Measurements from ENCODE around the gene MTA3.
A peak's percentile ranks its signal among the peaks of the same experiment; 100 is the strongest.

Gene MTA3

GRCh38 chr2:42786561-42787345, 218.3 kb downstream of the MTA3 start:
- DNase-seq (ENCODE audit: low read depth in 2 of 2): no peak

GRCh38 chr2:42787424-42787787, 219.0 kb downstream of the MTA3 start:
- no peak for DNase-seq (ENCODE audit: low read depth in 2 of 2)

GRCh38 chr2:42787788-42788477, 219.5 kb downstream of the MTA3 start:
- no peak for DNase-seq (ENCODE audit: low read depth in 2 of 2)

- DNase-seq (ENCODE audit: low read depth in 2 of 2): no peak
These were observed 220.0 kb downstream of the MTA3 start for GRCh38 chr2:42788478-42788793.

GRCh38 chr2:42788882-42789281, 220.4 kb downstream of the MTA3 start:
- no peak for DNase-seq (ENCODE audit: low read depth in 2 of 2)

GRCh38 chr2:42789751-42790150, 221.3 kb downstream of the MTA3 start:
- no peak for DNase-seq (ENCODE audit: low read depth in 2 of 2)

- DNase-seq (ENCODE audit: low read depth in 2 of 2): no peak
These were observed 223.2 kb downstream of the MTA3 start for GRCh38 chr2:42791606-42792005.

GRCh38 chr2:42792087-42792582, 223.7 kb downstream of the MTA3 start:
- DNase-seq (ENCODE audit: low read depth in 2 of 2): peak in 1 of 2 donors; percentile 16

- no peak for DNase-seq (ENCODE audit: low read depth in 2 of 2)
These were observed 224.3 kb downstream of the MTA3 start, which contains the start of gene HAAO for GRCh38 chr2:42792583-42793333. TSS of gene HAAO (minus strand) at chr2:42792583. CDS start at chr2:42792536, 47 bp downstream.

GRCh38 chr2:42793334-42794270, 225.2 kb downstream of the MTA3 start:
- DNase-seq (ENCODE audit: low read depth in 2 of 2): no peak

- DNase-seq (ENCODE audit: low read depth in 2 of 2): no peak
These were observed 226.0 kb downstream of the MTA3 start for GRCh38 chr2:42794271-42795046.

GRCh38 chr2:42795275-42795674, 226.8 kb downstream of the MTA3 start:
- no peak for DNase-seq (ENCODE audit: low read depth in 2 of 2)

GRCh38 chr2:42795841-42796301, 227.4 kb downstream of the MTA3 start:
- DNase-seq (ENCODE audit: low read depth in 2 of 2): no peak

GRCh38 chr2:42796427-42797248, 228.2 kb downstream of the MTA3 start:
- no peak for DNase-seq (ENCODE audit: low read depth in 2 of 2)

GRCh38 chr2:42797281-42797680, 228.8 kb downstream of the MTA3 start:
- DNase-seq (ENCODE audit: low read depth in 2 of 2): no peak

- DNase-seq (ENCODE audit: low read depth in 2 of 2): no peak
These were observed 231.4 kb downstream of the MTA3 start for GRCh38 chr2:42799881-42800280.

GRCh38 chr2:42800461-42800962, 232.1 kb downstream of the MTA3 start:
- no peak for DNase-seq (ENCODE audit: low read depth in 2 of 2)

GRCh38 chr2:42800981-42801380, 232.5 kb downstream of the MTA3 start:
- no peak for DNase-seq (ENCODE audit: low read depth in 2 of 2)

GRCh38 chr2:42801381-42801780, 232.9 kb downstream of the MTA3 start:
- DNase-seq (ENCODE audit: low read depth in 2 of 2): no peak

Data from stimulated activated CD4-positive, alpha-beta T cell treated with anti-CD3 and anti-CD28 coated beads, Interleukin-4, amount 100 ng/mL, for 48 hours (primary cell).